Measurements from ENCODE around the gene CNTNAP2.

Gene CNTNAP2

GRCh38 chr7:147971606-147972110 lies 1855.1 kb downstream of the CNTNAP2 start:
- Histone ChIP-seq H2AFZ (ENCODE audit: low read depth) (no peak overlapping the region), H3K36me3 (ENCODE audit: insufficient read depth) (no peaks in the 10 kb centered on the region), H3K4me3 (IDR thresholded peaks at IDR 0.05; ENCODE audit: insufficient read depth, low read depth, low read length) (no peak overlapping the region), H3K9ac (no peak overlapping the region), H3K4me1 (ENCODE audit: low read depth, poor library complexity, severe bottlenecking) (no peaks in the 10 kb centered on the region), H3K4me2 (no peak overlapping the region), H3K27me3 (ENCODE audit: insufficient read depth, low read depth) (no peaks in the 10 kb centered on the region), H3K79me2 (ENCODE audit: insufficient read depth, low read depth) (no peaks in the 10 kb centered on the region), H4K20me1 (ENCODE audit: insufficient read depth) (no peaks in the 10 kb centered on the region), H3K27ac (no peak overlapping the region)
- no peak for TF ChIP-seq CTCF (conservative IDR thresholded peaks at IDR 0.05; ENCODE audit: low read depth, low read length)

- no peak for TF ChIP-seq CTCF (conservative IDR thresholded peaks at IDR 0.05; ENCODE audit: low read depth, low read length)
- no peak overlapping the region for H3K4me3 ChIP-seq (IDR thresholded peaks at IDR 0.05; ENCODE audit: insufficient read depth, low read depth, low read length)
- no peaks in the 10 kb centered on the region for H3K36me3 ChIP-seq (ENCODE audit: insufficient read depth)
- H3K4me1 ChIP-seq (ENCODE audit: low read depth, poor library complexity, severe bottlenecking) = peaks cover 30% of the 10 kb centered on the region
- no peaks in the 10 kb centered on the region for H3K27me3 ChIP-seq (ENCODE audit: insufficient read depth, low read depth)
- H4K20me1 ChIP-seq (ENCODE audit: insufficient read depth) = no peaks in the 10 kb centered on the region
- no peak overlapping the region for H3K9ac ChIP-seq
- no peak overlapping the region for H3K27ac ChIP-seq
- no peaks in the 10 kb centered on the region for H3K79me2 ChIP-seq (ENCODE audit: insufficient read depth, low read depth)
- no peak overlapping the region for H2AFZ ChIP-seq (ENCODE audit: low read depth)
- no peak overlapping the region for H3K4me2 ChIP-seq
These were observed 1861.6 kb downstream of the CNTNAP2 start for GRCh38 chr7:147978201-147978600.

- Histone ChIP-seq H3K79me2 (ENCODE audit: insufficient read depth, low read depth) (no peaks in the 10 kb centered on the region), H3K4me3 (IDR thresholded peaks at IDR 0.05; ENCODE audit: insufficient read depth, low read depth, low read length) (no peak overlapping the region), H3K27me3 (ENCODE audit: insufficient read depth, low read depth) (no peaks in the 10 kb centered on the region), H3K9ac (no peak overlapping the region), H3K4me2 (no peak overlapping the region), H3K4me1 (ENCODE audit: low read depth, poor library complexity, severe bottlenecking) (peaks cover 35% of the 10 kb centered on the region), H4K20me1 (ENCODE audit: insufficient read depth) (no peaks in the 10 kb centered on the region), H3K36me3 (ENCODE audit: insufficient read depth) (no peaks in the 10 kb centered on the region), H3K27ac (no peak overlapping the region), H2AFZ (ENCODE audit: low read depth) (no peak overlapping the region)
- no peak for TF ChIP-seq CTCF (conservative IDR thresholded peaks at IDR 0.05; ENCODE audit: low read depth, low read length)
These were observed 1862.0 kb downstream of the CNTNAP2 start for GRCh38 chr7:147978651-147979050.

- H3K9ac ChIP-seq = peak overlapping the region; percentile 49
- TF ChIP-seq CTCF (conservative IDR thresholded peaks at IDR 0.05; ENCODE audit: low read depth, low read length) = no peak
- H4K20me1 ChIP-seq (ENCODE audit: insufficient read depth) = no peaks in the 10 kb centered on the region
- H3K27ac ChIP-seq = peak overlapping the region; percentile 75
- peaks cover 46% of the 10 kb centered on the region for H3K4me1 ChIP-seq (ENCODE audit: low read depth, poor library complexity, severe bottlenecking)
- H3K79me2 ChIP-seq (ENCODE audit: insufficient read depth, low read depth) = no peaks in the 10 kb centered on the region
- H3K27me3 ChIP-seq (ENCODE audit: insufficient read depth, low read depth) = no peaks in the 10 kb centered on the region
- H2AFZ ChIP-seq (ENCODE audit: low read depth) = peak overlapping the region; percentile 39; the same call in 1 of the 2 replicates
- no peak overlapping the region for H3K4me3 ChIP-seq (IDR thresholded peaks at IDR 0.05; ENCODE audit: insufficient read depth, low read depth, low read length)
- H3K36me3 ChIP-seq (ENCODE audit: insufficient read depth) = no peaks in the 10 kb centered on the region
- H3K4me2 ChIP-seq = peak overlapping the region; percentile 94
These were observed 1864.5 kb downstream of the CNTNAP2 start for GRCh38 chr7:147980826-147981813.

Measured in KMS-11 (cell line).